Esophagus muscularis mucosa (tissue), 4 donors: ENCODE measurements around the gene MAP3K2.

Source experiments
- EP300 ChIP-seq: sonication (generic); formaldehyde crosslinking; IDR thresholded peaks from one replicate; pipeline ENCODE4 v1.6.1; 2017; ENCODE audit warnings: antibody characterized with exemption
- POLR2A ChIP-seq: fragments of 450-650 bp; IDR thresholded peaks from one replicate; pipeline ENCODE4 v1.6.1; 2017; ENCODE audit warnings: antibody characterized with exemption, moderate library complexity, mild to moderate bottlenecking, low read depth
- POLR2AphosphoS5 ChIP-seq, 2 donors: sonication (generic); formaldehyde crosslinking; IDR thresholded peaks; one replicate each; pipeline ENCODE4 v1.6.1; 2017; ENCODE audit warnings: antibody characterized with exemption in 2 of 2
- TF ChIP-seq, protein P1 (sequence below), 3 experiments: fragments of 200-600 bp in 2 of 3; fragments of 450-650 bp in 1 of 3; sonication (generic) in 2 of 3; IDR thresholded peaks; one replicate each; pipeline ENCODE4 v1.5.1; 2017 to 2019; ENCODE audit warnings: antibody characterized with exemption in 3 of 3, mild to moderate bottlenecking in 2 of 3, moderate library complexity in 1 of 3

DNA sequence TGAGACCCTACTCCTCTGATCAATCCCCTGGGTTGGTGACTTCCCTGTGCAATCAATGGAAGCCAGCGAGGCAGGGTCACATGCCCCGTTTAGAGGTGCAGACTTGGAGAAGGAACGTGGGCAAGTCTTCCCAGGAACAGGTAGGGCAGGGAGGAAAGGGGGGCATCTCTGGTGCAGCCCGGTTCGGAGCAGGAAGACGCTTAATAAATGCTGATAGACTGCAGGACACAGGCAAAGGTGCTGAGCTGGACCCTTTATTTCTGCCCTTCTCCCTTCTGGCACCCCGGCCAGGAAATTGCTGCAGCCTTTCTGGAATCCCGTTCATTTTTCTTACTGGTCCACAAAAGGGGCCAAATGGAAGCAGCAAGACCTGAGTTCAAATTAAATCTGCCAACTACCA, 29.6 kb upstream of the MAP3K2 start:
- TF ChIP-seq, protein P1, sequence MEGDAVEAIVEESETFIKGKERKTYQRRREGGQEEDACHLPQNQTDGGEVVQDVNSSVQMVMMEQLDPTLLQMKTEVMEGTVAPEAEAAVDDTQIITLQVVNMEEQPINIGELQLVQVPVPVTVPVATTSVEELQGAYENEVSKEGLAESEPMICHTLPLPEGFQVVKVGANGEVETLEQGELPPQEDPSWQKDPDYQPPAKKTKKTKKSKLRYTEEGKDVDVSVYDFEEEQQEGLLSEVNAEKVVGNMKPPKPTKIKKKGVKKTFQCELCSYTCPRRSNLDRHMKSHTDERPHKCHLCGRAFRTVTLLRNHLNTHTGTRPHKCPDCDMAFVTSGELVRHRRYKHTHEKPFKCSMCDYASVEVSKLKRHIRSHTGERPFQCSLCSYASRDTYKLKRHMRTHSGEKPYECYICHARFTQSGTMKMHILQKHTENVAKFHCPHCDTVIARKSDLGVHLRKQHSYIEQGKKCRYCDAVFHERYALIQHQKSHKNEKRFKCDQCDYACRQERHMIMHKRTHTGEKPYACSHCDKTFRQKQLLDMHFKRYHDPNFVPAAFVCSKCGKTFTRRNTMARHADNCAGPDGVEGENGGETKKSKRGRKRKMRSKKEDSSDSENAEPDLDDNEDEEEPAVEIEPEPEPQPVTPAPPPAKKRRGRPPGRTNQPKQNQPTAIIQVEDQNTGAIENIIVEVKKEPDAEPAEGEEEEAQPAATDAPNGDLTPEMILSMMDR (IDR thresholded peaks at IDR 0.05), result no peak
- no peak for TF ChIP-seq EP300
- no peak for TF ChIP-seq POLR2A
- no peak for TF ChIP-seq POLR2AphosphoS5 (IDR thresholded peaks at IDR 0.05)
